HG03520 (cell line): Measurements from ENCODE around the gene BLVRB.
A peak's percentile ranks its signal among the peaks of the same experiment; 100 is the strongest.
"Not testable (repeated sequence)": the region's sequence is repeated elsewhere in the genome, so short reads cannot be mapped to it uniquely, and the experiment has no call there.

Experiments
- ATAC-seq: cut with Tn5 transposase; IDR thresholded peaks from one replicate; pipeline ENCODE4 v1.9.1; 2021; ENCODE audit warnings: mild to moderate bottlenecking, moderate library complexity; ENCODE audit not compliant: unreplicated experiment

BLVRB gene

DNA sequence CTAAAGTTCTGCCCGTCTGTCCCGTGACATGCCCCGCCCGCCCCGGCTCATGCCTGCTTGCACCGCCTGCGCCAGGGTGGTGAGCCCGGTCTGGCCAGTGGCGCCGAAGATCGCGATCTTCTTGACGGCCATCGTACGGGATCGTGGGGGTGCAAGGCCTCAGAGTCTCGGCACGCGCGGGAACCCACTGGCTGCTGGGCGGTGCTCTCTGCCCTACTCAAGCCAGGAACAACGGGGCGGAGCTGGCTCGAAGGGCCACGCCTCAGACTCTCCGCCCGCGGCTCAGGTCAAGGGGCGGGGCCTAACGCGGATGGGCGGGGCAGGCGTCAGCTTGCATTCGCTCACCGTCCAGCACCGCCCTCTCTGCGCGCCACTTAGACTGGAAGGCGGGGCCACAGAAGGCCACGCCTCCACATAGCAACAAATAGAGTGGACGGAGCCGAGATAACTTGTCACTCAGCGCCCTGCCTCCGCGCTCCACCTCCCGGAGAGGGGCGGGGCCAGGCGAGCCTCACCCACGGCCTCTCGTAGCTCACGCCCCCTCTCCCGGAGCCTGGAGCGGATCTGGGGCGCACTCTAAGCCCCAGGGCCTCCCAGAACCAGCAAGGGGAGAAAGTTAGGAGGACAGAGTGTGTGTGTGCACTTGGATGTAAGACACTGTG, at the start of gene BLVRB:
BLVRB (minus strand) TSS at position 189 of the 662 bp plus-strand sequence; CDS start at position 132, 57 bp downstream.
- ATAC-seq, result peak; percentile 80

- ATAC-seq, result no peak
Measured at GRCh38 chr19:40513741-40514315, 48.3 kb upstream of the BLVRB start.

DNA sequence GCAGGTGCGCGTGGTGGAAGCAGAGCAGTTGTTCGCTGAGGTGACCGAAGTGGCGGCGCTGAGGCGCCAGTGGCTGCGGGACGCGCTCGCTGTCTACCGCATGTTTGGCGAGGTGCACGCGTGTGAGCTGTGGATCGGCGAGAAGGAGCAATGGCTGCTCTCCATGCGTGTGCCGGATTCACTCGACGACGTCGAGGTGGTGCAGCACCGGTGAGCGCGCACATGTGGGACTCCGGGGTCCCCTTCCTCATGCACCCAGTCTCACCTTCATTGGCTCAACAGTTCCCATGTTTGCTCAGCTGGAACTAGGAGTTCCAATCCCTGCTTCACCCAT, 47.8 kb upstream of the BLVRB start:
- ATAC-seq, result no peak

DNA sequence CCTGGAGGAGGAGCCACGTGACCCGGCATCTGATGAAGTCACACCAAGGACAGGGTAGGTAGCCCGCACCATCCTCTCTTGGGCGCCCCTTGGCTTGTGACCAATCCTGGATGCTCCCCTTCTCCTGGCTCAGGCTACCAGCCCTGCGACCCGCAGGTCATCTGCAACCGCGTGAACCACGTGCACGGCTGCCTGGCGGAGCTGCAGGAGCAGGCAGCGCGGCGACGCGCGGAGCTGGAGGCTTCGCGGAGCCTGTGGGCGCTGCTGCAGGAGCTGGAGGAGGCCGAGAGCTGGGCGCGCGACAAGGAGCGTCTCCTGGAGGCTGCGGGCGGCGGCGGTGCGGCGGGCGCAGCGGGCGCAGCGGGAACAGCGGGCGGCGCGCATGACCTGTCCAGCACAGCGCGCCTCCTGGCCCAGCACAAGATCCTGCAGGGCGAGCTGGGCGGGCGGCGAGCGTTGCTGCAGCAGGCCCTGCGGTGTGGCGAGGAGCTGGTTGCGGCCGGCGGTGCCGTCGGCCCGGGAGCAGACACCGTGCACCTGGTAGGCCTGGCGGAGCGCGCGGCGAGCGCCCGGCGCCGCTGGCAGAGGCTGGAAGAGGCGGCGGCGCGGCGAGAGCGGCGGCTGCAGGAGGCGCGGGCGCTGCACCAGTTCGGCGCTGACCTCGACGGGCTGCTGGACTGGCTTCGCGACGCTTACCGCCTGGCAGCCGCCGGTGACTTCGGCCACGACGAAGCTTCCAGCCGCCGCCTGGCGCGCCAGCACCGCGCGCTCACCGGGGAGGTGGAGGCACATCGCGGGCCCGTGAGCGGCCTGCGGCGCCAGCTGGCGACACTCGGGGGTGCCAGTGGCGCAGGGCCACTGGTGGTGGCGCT, 47.2 kb upstream of the BLVRB start:
- ATAC-seq, result no peak

- no peak for ATAC-seq
Measured at GRCh38 chr19:40512110-40512472, 46.5 kb upstream of the BLVRB start.

DNA sequence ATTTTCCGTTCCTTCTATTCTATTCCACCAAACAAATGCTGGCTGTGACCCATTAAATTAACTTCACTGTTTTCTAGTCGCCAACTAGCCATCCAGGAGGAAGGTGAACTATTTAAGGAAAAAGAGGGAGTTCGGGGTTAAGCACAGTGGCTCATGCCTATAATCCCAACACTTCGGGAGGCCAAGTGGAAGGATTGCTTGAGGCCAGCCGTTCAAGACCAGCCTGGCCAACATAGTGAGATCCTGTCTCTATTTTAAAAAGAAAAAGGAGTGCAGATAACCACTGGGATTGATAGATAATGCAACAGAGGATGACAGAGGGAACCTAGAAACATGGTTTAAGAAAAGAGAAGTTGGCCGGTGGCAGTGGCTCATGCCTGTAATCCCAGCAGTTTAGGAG, 45.9 kb upstream of the BLVRB start:
- no peak for ATAC-seq

- no peak for ATAC-seq
Measured at GRCh38 chr19:40510526-40511115, 45.1 kb upstream of the BLVRB start.

DNA sequence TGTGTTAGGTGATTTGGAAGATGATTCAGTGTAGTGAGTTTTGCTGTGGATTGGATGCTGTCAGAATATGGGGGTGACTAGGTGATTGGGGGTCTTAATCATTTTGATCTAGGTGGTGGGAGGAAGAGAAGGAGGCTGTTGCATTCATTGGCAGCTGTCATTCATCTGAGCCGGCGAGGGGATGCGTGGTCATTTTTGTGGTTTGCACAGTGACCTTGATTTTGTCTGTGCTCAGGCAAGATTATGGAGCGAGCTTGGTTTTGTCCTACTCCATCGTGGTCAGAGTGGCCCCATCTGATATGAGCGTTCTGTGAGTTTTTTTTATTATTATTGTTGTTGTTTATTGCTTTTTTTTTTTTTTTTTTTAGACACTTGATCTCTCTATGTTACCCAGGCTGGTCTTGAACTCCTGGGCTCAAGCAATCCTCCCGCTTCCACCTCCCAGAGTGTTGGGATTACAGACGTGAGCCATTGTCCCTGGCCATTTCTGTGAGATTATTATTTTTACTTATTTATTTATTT, 43.3 kb upstream of the BLVRB start:
- ATAC-seq, result no peak

DNA sequence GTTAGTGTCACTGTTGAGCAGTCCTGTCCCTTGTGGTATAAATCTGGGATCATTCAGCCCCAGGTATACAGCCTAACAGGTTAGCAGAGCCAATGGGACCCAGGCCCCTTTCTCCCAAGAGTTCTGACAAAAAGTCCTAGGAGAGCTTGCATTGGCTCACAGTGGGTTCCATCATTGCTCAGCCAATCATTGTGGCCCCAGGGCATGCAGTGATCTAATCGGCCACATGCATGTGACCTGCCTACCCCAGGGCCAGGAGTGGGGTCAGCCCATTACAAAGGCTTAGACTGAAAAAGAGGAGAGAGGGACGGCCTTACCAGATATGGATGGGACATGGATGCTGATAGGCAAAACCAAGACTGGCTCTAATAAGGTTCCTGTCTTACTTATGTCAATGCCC, 42.3 kb upstream of the BLVRB start:
- no peak for ATAC-seq

GRCh38 chr19:40506099-40506498, 40.6 kb upstream of the BLVRB start:
- no peak for ATAC-seq

- ATAC-seq, result no peak
Measured at GRCh38 chr19:40503320-40503695, 37.8 kb upstream of the BLVRB start.

- ATAC-seq, result no peak
Measured at GRCh38 chr19:40502647-40503319, 37.2 kb upstream of the BLVRB start.

- ATAC-seq, result no peak
Measured at GRCh38 chr19:40502081-40502480, 36.5 kb upstream of the BLVRB start.

GRCh38 chr19:40501599-40501998, 36.1 kb upstream of the BLVRB start:
- no peak for ATAC-seq

GRCh38 chr19:40500678-40501530, 35.4 kb upstream of the BLVRB start:
- ATAC-seq, result not testable (repeated sequence)

GRCh38 chr19:40499320-40499719, 33.8 kb upstream of the BLVRB start:
- no peak for ATAC-seq

DNA sequence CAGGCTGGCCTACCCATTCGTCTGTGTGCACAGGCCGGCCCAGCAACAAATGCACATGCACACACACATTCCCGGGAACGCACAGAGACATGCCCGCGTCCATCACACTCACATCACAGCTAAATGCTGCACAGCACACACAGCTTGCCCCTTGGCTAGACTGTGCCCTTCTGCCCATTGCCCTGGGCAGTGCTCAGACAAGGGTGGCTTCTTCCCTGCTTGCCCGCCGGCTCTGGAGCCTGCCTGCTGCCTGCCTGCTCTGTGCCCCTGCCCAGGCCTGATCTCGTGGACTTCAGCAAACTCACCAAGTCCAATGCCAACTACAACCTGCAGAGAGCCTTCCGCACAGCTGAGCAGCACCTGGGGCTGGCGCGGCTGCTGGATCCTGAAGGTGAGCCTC, 31.7 kb upstream of the BLVRB start:
- no peak for ATAC-seq

DNA sequence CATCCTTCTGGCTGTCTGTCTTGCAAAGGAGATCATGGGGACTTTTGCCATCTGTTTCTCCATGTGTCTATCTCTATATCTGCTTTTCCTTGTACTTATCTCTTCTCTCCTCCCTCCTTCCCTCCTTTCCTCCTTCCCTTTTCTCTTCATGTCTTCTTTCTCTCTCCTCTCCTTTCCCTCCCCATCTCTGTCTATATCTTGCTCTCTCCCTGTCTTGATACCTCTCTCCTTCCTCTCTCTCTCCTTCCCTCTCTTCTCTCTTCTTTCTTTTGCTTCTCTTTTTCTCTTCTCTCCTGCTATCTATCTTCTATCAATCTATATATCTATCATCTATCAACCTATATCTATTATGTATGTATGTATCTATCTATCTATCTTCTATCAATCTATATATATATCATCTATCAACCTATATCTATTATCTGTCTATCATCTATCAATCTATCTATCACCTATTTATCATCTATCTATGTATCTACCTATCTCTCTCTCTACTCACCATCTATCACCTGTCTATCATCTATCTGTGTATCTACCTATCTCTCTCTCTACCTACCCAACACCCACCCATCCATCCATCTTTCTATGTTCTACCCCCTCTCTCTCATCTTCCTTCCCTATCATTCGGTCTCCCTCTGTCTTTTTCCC, 28.8 kb upstream of the BLVRB start:
- ATAC-seq, result no peak

GRCh38 chr19:40493778-40494177, 28.2 kb upstream of the BLVRB start:
- no peak for ATAC-seq

DNA sequence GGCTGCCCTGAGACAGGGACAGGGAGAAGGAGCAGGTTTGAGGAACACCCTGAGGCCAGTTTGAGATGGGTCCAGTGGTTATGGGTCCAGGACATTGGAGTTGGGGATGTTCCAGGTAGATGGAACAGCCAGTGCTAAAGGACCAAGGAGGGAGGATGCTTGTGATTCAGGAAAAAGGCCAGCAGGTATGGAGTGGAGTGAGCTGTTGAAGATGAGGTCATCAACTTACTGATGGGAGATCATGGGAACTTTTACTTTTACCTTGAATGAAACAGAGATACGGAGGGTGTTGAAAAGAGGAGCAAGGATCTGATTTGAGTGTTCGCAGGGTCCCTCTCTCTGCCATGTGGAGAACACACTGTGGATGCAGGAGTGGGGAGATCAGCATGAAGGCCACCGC, 26.7 kb upstream of the BLVRB start:
- ATAC-seq, result no peak
